HepG2 (cell line): ENCODE data around the gene TTPAL. TPM values are rescaled to one million over a fixed set of nuclear protein-coding genes. Genes with fewer than 3 reads are reported as not detected.

ENCODE experiments used
- ATAC-seq: fragments of 200-7000 bp; cut with Tn5 transposase; 3 replicates; pipeline ENCODE4 v1.9.1; 2020; ENCODE audit warnings: mild to moderate bottlenecking, moderate library complexity
- BruUV-seq: library from RNA; stranded (reverse); fragments of 400-500 nt; replicated peaks from 2 replicates; lab custom pipeline; 2021; lab: Mats Ljungman, UMichigan
- CTCF ChIA-PET: fragments of 300-600 bp; formaldehyde crosslinking; extraction: SDS; loops from one replicate; lab custom pipeline; 2021; ENCODE audit warnings: low total read pairs, inconsistent platforms, low intra/inter-chr PET ratio; lab: Yijun Ruan, JAX
- POLR2A ChIA-PET: fragments of 350-600 bp; sonication (Branson Sonifier 250); formaldehyde crosslinking; loops from one replicate; lab custom pipeline; 2020; ENCODE audit warnings: antibody characterized with exemption, inconsistent platforms; lab: Yijun Ruan, JAX
- DNase-seq: peaks from one replicate; pipeline ENCODE4 v3.0.0-alpha.2; 2015; ENCODE audit warnings: low spot score
- FAIRE-seq: peaks from 3 replicates; lab custom pipeline; 2011; peaks lifted over from hg19 to GRCh38; lab: Jason Lieb, UNC
- H2AFZ ChIP-seq: one replicate; pipeline ENCODE4 v1.6.1; 2011; ENCODE audit warnings: low read length, inconsistent platforms
- H3K27ac ChIP-seq: fragments of 300-600 bp; 3 replicates; pipeline ENCODE4 v1.8.0; 2011; ENCODE audit warnings: mixed run types, mild to moderate bottlenecking, mixed read lengths, low read length, inconsistent platforms; ENCODE audit not compliant: insufficient read depth; ENCODE audit errors: extremely low read length
- H3K27me3 ChIP-seq, 2 experiments: fragments of 200-600 bp in 1 of 2; 2 replicates in 1 of 2; 3 replicates in 1 of 2; pipeline versions ENCODE4 v1.6.0 to v1.8.0; 2011; ENCODE audit warnings: low read length in 2 of 2, mild to moderate bottlenecking in 2 of 2, moderate library complexity in 2 of 2, inconsistent platforms in 1 of 2; ENCODE audit not compliant: insufficient read depth in 2 of 2, control insufficient read depth in 1 of 2
- H3K36me3 ChIP-seq, 2 experiments: fragments of 200-600 bp in 1 of 2; replicated peaks in 1 of 2; 2 replicates in 1 of 2; 3 replicates in 1 of 2; pipeline versions ENCODE4 v1.5.1 to v1.8.0; 2011; ENCODE audit warnings: low read length in 2 of 2, inconsistent platforms in 1 of 2; ENCODE audit not compliant: insufficient read depth in 2 of 2, control insufficient read depth in 1 of 2
- H3K4me1 ChIP-seq: 2 replicates; pipeline ENCODE4 v1.5.1; 2012; ENCODE audit warnings: low read length, inconsistent platforms; ENCODE audit not compliant: insufficient read depth
- H3K4me2 ChIP-seq: 2 replicates; pipeline ENCODE4 v1.6.0; 2011; ENCODE audit warnings: low read depth, low read length, inconsistent platforms
- H3K4me3 ChIP-seq, 3 experiments: fragments of 200-600 bp in 1 of 3; sonication (generic), shearing (Covaris generic) in 1 of 3; replicated peaks in 1 of 3; 2 replicates each; pipeline ENCODE4 v1.5.1; 2011 to 2016; ENCODE audit warnings: low read length in 3 of 3, inconsistent platforms in 2 of 3, low read depth in 2 of 3, mild to moderate bottlenecking in 2 of 3, control low read depth in 1 of 3, mixed read lengths in 1 of 3; ENCODE audit not compliant: insufficient read depth in 1 of 3
- H3K79me2 ChIP-seq: one replicate; pipeline ENCODE4 v1.6.1; 2011; ENCODE audit warnings: low read length, inconsistent platforms; ENCODE audit not compliant: insufficient read depth
- H3K9ac ChIP-seq: 2 replicates; pipeline ENCODE4 v1.6.0; 2011; ENCODE audit warnings: mild to moderate bottlenecking, low read depth, low read length, inconsistent platforms; ENCODE audit not compliant: insufficient read depth
- H3K9me3 ChIP-seq: 2 replicates; pipeline ENCODE4 v1.5.1; 2012; ENCODE audit warnings: mild to moderate bottlenecking, low read length
- H4K20me1 ChIP-seq: 2 replicates; pipeline ENCODE4 v1.6.0; 2011; ENCODE audit warnings: inconsistent platforms, mild to moderate bottlenecking, low read length, moderate library complexity; ENCODE audit not compliant: insufficient read depth
- AGO1 ChIP-seq: fragments of 200-400 bp; formaldehyde crosslinking; IDR thresholded peaks from 2 replicates; pipeline ENCODE4 v1.6.1; 2017; ENCODE audit warnings: mild to moderate bottlenecking, low read depth, low read length, moderate library complexity; ENCODE audit not compliant: poor library complexity, severe bottlenecking
- CC2D1A ChIP-seq: sonication (generic); formaldehyde crosslinking; IDR thresholded peaks from 2 replicates; pipeline ENCODE4 v1.8.1; 2023; ENCODE audit warnings: mild to moderate bottlenecking, missing genetic modification reagents
- DRAP1 ChIP-seq: IDR thresholded peaks from 2 replicates; pipeline ENCODE4 v1.6.1; 2016; ENCODE audit warnings: missing genetic modification reagents, missing compliant biosample characterization
- E2F5 ChIP-seq: sonication (generic); formaldehyde crosslinking; conservative IDR thresholded peaks from 2 replicates; pipeline ENCODE4 v1.4.0; 2020; ENCODE audit warnings: missing genetic modification reagents
- GATAD1 ChIP-seq: IDR thresholded peaks from 2 replicates; pipeline ENCODE4 v1.6.1; 2016; ENCODE audit warnings: missing genetic modification reagents, missing compliant biosample characterization
- JARID2 ChIP-seq: sonication (generic); formaldehyde crosslinking; IDR thresholded peaks from 2 replicates; pipeline ENCODE4 v1.8.1; 2023; ENCODE audit warnings: missing genetic modification reagents, inconsistent platforms; ENCODE audit not compliant: insufficient replicate concordance
- KAT7 ChIP-seq: IDR thresholded peaks from 2 replicates; pipeline ENCODE4 v1.6.1; 2018; ENCODE audit warnings: borderline replicate concordance, missing compliant biosample characterization
- KDM3A ChIP-seq: IDR thresholded peaks from 2 replicates; pipeline ENCODE4 v1.6.1; 2018; ENCODE audit warnings: low read depth, missing compliant biosample characterization
- NR2C2 ChIP-seq: sonication (generic); formaldehyde crosslinking; IDR thresholded peaks from 2 replicates; pipeline ENCODE4 v1.4.0; 2020; ENCODE audit warnings: missing genetic modification reagents, mild to moderate bottlenecking, moderate library complexity, borderline replicate concordance
- ZNF75D ChIP-seq: sonication (generic); formaldehyde crosslinking; IDR thresholded peaks from 2 replicates; pipeline ENCODE4 v1.8.1; 2023; ENCODE audit warnings: missing genetic modification reagents, mild to moderate bottlenecking, borderline replicate concordance
- WGBS: methylation state at CpG from one replicate; pipeline ENCODE4 v1.1.6; 2017; ENCODE audit warnings: low lambda C conversion rate; 5-methylcytosine and 5-hydroxymethylcytosine counted together
- in situ Hi-C: cut with HindIII; loops from 2 replicates; pipeline ENCODE4 v1.10.0; 2017; ENCODE audit warnings: low pct_unique_long_range_greater_than_20kb; ENCODE audit not compliant: extremely low pct_ligation_motif_present
- intact Hi-C: fragments of 100-400 bp; cut with micrococcal nuclease; formaldehyde crosslinking; loops from one replicate; pipeline ENCODE4 v1.10.0; 2022; ENCODE audit not compliant: unreplicated experiment
- polyA plus RNA-seq, 8 experiments: library from polyadenylated mRNA; depleted of rRNA in 3 of 8; stranded (reverse) in 7 of 8; unstranded in 1 of 8; fragments of >200 nt; fragmentation: Illumina TruSeq in 4 of 8; extraction: Trizol in 4 of 8; gene quantifications; 2 replicates each; pipeline versions ENCODE4 v1.2.1 to v1.2.3, GENCODE V29; 2011 to 2016; ENCODE audit warnings: low read depth in 4 of 8, missing spikeins in 1 of 8, mixed read lengths in 1 of 8; ENCODE audit not compliant: insufficient read depth in 1 of 8
- total RNA-seq, 5 experiments: library from RNA; depleted of rRNA; stranded (reverse); fragments of >200 nt; fragmentation: Illumina TruSeq; extraction: Trizol; gene quantifications; 2 replicates each; pipeline ENCODE4 v1.2.3, GENCODE V29; 2016; ENCODE audit warnings: low read depth in 1 of 5
- TF ChIP-seq, protein P1 (sequence below): sonication (generic); formaldehyde crosslinking; IDR thresholded peaks from one replicate; pipeline ENCODE4 v1.5.1; 2020; ENCODE audit warnings: mild to moderate bottlenecking, missing genetic modification reagents; ENCODE audit errors: not compliant biosample characterization
- TF ChIP-seq, protein P2 (sequence below): sonication (generic); formaldehyde crosslinking; IDR thresholded peaks from 2 replicates; pipeline ENCODE4 v1.4.0; 2020; ENCODE audit warnings: missing genetic modification reagents

TTPAL gene
- total and polyA plus RNA-seq, 2 of the 13 experiments (the other 11 are each of a cell fraction or from before 2014, with no cell fraction given), result 4.3 to 18.8 TPM

DNA sequence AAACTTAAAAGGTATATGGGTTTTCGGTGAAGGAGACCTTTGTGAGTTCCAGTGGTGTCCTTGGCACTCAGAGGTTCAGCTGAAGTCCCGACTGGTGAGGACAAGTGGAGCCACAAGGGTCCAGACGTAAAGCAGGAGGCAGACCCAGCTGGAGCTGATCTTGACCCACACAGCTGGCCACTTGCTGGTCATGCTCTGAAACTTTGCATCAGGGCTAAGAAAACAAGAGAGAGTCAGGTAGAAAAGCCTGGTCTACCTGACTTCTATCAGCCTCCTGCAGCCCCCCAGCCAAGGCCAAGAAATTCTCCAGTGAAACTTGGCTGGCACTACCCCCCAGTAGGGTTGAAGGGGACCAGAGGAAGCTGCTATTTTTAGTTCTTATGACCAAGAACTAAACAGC lies 24.5 kb downstream of the TTPAL start (continued):
- TF ChIP-seq, protein P1, sequence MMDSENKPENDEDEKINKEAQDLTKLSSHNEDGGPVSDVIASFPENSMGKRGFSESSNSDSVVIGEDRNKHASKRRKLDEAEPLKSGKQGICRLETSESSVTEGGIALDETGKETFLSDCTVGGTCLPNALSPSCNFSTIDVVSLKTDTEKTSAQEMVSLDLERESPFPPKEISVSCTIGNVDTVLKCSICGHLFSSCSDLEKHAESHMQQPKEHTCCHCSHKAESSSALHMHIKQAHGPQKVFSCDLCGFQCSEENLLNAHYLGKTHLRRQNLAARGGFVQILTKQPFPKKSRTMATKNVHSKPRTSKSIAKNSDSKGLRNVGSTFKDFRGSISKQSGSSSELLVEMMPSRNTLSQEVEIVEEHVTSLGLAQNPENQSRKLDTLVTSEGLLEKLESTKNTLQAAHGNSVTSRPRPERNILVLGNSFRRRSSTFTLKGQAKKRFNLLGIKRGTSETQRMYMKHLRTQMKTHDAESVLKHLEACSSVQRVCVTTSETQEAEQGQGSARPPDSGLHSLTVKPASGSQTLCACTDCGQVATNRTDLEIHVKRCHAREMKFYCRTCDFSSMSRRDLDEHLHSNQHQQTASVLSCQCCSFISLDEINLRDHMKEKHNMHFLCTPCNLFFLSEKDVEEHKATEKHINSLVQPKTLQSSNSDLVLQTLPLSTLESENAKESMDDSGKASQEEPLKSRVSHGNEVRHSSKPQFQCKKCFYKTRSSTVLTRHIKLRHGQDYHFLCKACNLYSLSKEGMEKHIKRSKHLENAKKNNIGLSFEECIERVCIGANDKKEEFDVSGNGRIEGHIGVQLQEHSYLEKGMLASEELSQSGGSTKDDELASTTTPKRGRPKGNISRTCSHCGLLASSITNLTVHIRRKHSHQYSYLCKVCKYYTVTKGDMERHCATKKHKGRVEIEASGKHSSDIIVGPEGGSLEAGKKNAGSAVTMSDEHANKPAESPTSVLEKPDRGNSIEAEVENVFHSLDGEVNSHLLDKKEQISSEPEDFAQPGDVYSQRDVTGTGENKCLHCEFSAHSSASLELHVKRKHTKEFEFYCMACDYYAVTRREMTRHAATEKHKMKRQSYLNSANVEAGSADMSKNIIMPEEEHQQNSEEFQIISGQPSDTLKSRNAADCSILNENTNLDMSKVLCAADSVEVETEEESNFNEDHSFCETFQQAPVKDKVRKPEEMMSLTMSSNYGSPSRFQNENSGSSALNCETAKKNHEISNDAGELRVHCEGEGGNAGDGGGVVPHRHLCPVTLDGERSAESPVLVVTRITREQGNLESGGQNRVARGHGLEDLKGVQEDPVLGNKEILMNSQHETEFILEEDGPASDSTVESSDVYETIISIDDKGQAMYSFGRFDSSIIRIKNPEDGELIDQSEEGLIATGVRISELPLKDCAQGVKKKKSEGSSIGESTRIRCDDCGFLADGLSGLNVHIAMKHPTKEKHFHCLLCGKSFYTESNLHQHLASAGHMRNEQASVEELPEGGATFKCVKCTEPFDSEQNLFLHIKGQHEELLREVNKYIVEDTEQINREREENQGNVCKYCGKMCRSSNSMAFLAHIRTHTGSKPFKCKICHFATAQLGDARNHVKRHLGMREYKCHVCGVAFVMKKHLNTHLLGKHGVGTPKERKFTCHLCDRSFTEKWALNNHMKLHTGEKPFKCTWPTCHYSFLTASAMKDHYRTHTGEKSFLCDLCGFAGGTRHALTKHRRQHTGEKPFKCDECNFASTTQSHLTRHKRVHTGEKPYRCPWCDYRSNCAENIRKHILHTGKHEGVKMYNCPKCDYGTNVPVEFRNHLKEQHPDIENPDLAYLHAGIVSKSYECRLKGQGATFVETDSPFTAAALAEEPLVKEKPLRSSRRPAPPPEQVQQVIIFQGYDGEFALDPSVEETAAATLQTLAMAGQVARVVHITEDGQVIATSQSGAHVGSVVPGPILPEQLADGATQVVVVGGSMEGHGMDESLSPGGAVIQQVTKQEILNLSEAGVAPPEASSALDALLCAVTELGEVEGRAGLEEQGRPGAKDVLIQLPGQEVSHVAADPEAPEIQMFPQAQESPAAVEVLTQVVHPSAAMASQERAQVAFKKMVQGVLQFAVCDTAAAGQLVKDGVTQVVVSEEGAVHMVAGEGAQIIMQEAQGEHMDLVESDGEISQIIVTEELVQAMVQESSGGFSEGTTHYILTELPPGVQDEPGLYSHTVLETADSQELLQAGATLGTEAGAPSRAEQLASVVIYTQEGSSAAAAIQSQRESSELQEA (CRISPR knock-in tag), result no peak
- TF ChIP-seq AGO1 (no peak), NR2C2 (CRISPR knock-in tag) (no peak), GATAD1 (CRISPR knock-in tag) (no peak)

DNA sequence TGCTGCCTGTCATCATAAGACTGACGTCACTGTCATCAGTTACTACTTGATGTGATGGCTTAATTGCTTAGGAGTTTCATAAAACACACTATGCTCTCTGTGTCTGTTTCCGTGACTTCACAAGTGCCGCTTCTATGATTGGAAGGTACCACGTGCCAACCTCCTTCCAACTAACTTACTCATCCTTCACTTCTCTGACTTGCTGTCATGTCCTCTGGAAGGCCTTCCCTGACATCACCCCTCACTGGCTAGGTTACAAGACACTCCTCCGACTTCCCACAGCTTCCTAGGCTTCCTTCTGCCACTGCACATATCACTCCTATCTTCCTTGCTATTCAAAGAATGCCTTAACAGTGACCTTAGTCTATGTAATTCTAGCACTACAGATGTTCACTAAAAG lies 25.8 kb downstream of the TTPAL start:
- Histone ChIP-seq H3K36me3 (peaks cover 36 to 76% of the 10 kb centered on the region in 2 experiments), H3K4me2 (no peak overlapping the region), H4K20me1 (no peaks in the 10 kb centered on the region), H3K9me3 (no peaks in the 10 kb centered on the region), H3K9ac (no peak overlapping the region), H3K4me1 (peaks cover 23% of the 10 kb centered on the region), H3K27me3 (no peaks in the 10 kb centered on the region), H3K79me2 (no peaks in the 10 kb centered on the region), H2AFZ (no peak overlapping the region), H3K27ac (no peak overlapping the region), H3K4me3 (no peak overlapping the region)
- no peak for ATAC-seq
- no peak for DNase-seq
- POLR2A ChIA-PET, result no interaction called here
- intact Hi-C loops (no loop called here), in situ Hi-C loops (no loop called here)
- FAIRE-seq, result no peak
- no TSS peak for BruUV-seq
- WGBS, result 97% methylated on average over 5 of the region's 5 CpGs
- CTCF ChIA-PET, result no interaction called here
- no peak for TF ChIP-seq DRAP1
- no peak for TF ChIP-seq KDM3A (CRISPR knock-in tag)
- no peak for TF ChIP-seq KAT7 (CRISPR knock-in tag)
- TF ChIP-seq, protein P2, sequence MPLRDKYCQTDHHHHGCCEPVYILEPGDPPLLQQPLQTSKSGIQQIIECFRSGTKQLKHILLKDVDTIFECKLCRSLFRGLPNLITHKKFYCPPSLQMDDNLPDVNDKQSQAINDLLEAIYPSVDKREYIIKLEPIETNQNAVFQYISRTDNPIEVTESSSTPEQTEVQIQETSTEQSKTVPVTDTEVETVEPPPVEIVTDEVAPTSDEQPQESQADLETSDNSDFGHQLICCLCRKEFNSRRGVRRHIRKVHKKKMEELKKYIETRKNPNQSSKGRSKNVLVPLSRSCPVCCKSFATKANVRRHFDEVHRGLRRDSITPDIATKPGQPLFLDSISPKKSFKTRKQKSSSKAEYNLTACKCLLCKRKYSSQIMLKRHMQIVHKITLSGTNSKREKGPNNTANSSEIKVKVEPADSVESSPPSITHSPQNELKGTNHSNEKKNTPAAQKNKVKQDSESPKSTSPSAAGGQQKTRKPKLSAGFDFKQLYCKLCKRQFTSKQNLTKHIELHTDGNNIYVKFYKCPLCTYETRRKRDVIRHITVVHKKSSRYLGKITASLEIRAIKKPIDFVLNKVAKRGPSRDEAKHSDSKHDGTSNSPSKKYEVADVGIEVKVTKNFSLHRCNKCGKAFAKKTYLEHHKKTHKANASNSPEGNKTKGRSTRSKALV, result no peak
- no peak for TF ChIP-seq ZNF75D
- TF ChIP-seq E2F5, result no peak
- no peak for TF ChIP-seq JARID2 (CRISPR knock-in tag)
- no peak for TF ChIP-seq CC2D1A
- TF ChIP-seq AGO1, result no peak
